SK-N-SH (cell line): ENCODE data around the gene SLC37A3. TPM values are rescaled to one million over a fixed set of nuclear protein-coding genes. Genes with fewer than 3 reads are reported as not detected.

ENCODE experiments used
- CTCF ChIA-PET: fragments of 300-600, 350-600 bp; formaldehyde crosslinking; extraction: SDS; loops from one replicate; lab custom pipeline; 2021; lab: Yijun Ruan, JAX
- POLR2A ChIA-PET: fragments of 350-600 bp; sonication (Branson Sonifier 250); formaldehyde crosslinking; extraction: SDS; loops from one replicate; lab custom pipeline; 2020; ENCODE audit warnings: antibody characterized with exemption, inconsistent platforms; lab: Yijun Ruan, JAX
- DNase-seq: peaks from one replicate; pipeline ENCODE4 v3.0.0; 2012
- H2AFZ ChIP-seq: fragments of 200-600 bp; sonication (generic); 2 replicates; pipeline ENCODE4 v1.8.1; 2016; ENCODE audit warnings: antibody characterized with exemption, mild to moderate bottlenecking, low read depth
- H3F3A ChIP-seq: fragments of 200-600 bp; sonication (generic); replicated peaks from 2 replicates; pipeline ENCODE3; 2016; ENCODE audit warnings: antibody characterized with exemption, mild to moderate bottlenecking; ENCODE audit not compliant: insufficient read depth
- H3K27ac ChIP-seq, 2 experiments: fragments of 200-500 bp in 1 of 2; fragments of 200-600 bp in 1 of 2; sonication (Bioruptor generic) in 1 of 2; sonication (generic), shearing (Covaris generic) in 1 of 2; 2 replicates each; pipeline versions ENCODE4 v1.5.1 to v1.6.1; 2014 to 2016; ENCODE audit warnings: low read depth in 2 of 2, inconsistent platforms in 1 of 2, low read length in 1 of 2, mild to moderate bottlenecking in 1 of 2, mixed read lengths in 1 of 2
- H3K27me3 ChIP-seq: fragments of 200-600 bp; sonication (generic), shearing (Covaris generic); 2 replicates; pipeline ENCODE4 v1.6.1; 2016; ENCODE audit warnings: mixed run types; ENCODE audit not compliant: insufficient read depth
- H3K36me3 ChIP-seq, 2 experiments: fragments of 200-500 bp in 1 of 2; fragments of 200-600 bp in 1 of 2; sonication (Bioruptor generic) in 1 of 2; sonication (generic) in 1 of 2; replicated peaks in 1 of 2; 2 replicates each; pipeline versions ENCODE3 to v1.5.1; 2014 to 2016; ENCODE audit warnings: low read length in 1 of 2, mild to moderate bottlenecking in 1 of 2; ENCODE audit not compliant: insufficient read depth in 2 of 2, control insufficient read depth in 1 of 2
- H3K4me1 ChIP-seq, 2 experiments: fragments of 200-500 bp in 1 of 2; fragments of 200-600 bp in 1 of 2; sonication (Bioruptor generic) in 1 of 2; sonication (generic), shearing (Covaris generic) in 1 of 2; 2 replicates each; pipeline versions ENCODE4 v1.5.1 to v1.6.1; 2014 to 2016; ENCODE audit warnings: low read depth in 1 of 2, low read length in 1 of 2, mixed run types in 1 of 2; ENCODE audit not compliant: insufficient read depth in 2 of 2, control insufficient read depth in 1 of 2
- H3K4me2 ChIP-seq: fragments of 200-600 bp; sonication (generic), shearing (Covaris generic); 2 replicates; pipeline ENCODE4 v1.6.1; 2017; ENCODE audit warnings: mixed run types
- H3K4me3 ChIP-seq, 2 experiments: fragments of 200-500 bp in 1 of 2; fragments of 200-600 bp in 1 of 2; sonication (Bioruptor generic) in 1 of 2; sonication (generic), shearing (Covaris generic) in 1 of 2; 2 replicates each; pipeline versions ENCODE4 v1.5.1 to v1.8.1; 2014 to 2016; ENCODE audit warnings: low read depth in 2 of 2, inconsistent platforms in 1 of 2, low read length in 1 of 2, mild to moderate bottlenecking in 1 of 2, mixed read lengths in 1 of 2, moderate library complexity in 1 of 2
- H3K79me2 ChIP-seq: fragments of 200-600 bp; sonication (generic); 2 replicates; pipeline ENCODE4 v1.8.1; 2017; ENCODE audit warnings: mild to moderate bottlenecking; ENCODE audit not compliant: insufficient read depth
- H3K9ac ChIP-seq: fragments of 200-600 bp; sonication (generic); 2 replicates; pipeline ENCODE4 v1.6.1; 2017; ENCODE audit warnings: mixed run types
- H3K9me2 ChIP-seq: fragments of 200-600 bp; sonication (generic); 2 replicates; pipeline ENCODE4 v1.6.1; 2017; ENCODE audit warnings: mixed run types
- H3K9me3 ChIP-seq: fragments of 200-600 bp; sonication (generic); 2 replicates; pipeline ENCODE4 v1.6.1; 2017; ENCODE audit warnings: mixed run types, mild to moderate bottlenecking, moderate library complexity
- H4K20me1 ChIP-seq: fragments of 200-600 bp; sonication (generic); 2 replicates; pipeline ENCODE4 v1.6.1; 2017; ENCODE audit warnings: mild to moderate bottlenecking, mixed run types; ENCODE audit not compliant: insufficient read depth
- CHD2 ChIP-seq: fragments of 150-350 bp; IDR thresholded peaks from 2 replicates; pipeline ENCODE4 v1.6.1; 2018; ENCODE audit warnings: low read length; ENCODE audit not compliant: partially characterized antibody
- EP300 ChIP-seq, 2 experiments: IDR thresholded peaks; 2 replicates each; pipeline versions ENCODE4 v1.4.0 to v1.6.1; 2012; ENCODE audit warnings: borderline replicate concordance in 1 of 2, low read depth in 1 of 2, low read length in 1 of 2
- FOXM1 ChIP-seq: IDR thresholded peaks from 2 replicates; pipeline ENCODE4 v1.4.0; 2012; ENCODE audit warnings: low read depth, mild to moderate bottlenecking
- GATA2 ChIP-seq: sonication (generic); formaldehyde crosslinking; IDR thresholded peaks from 2 replicates; pipeline ENCODE4 v1.5.0; 2020; ENCODE audit warnings: mild to moderate bottlenecking, missing genetic modification reagents
- JUND ChIP-seq: IDR thresholded peaks from 2 replicates; pipeline ENCODE4 v1.4.0; 2012
- MAX ChIP-seq: IDR thresholded peaks from 2 replicates; pipeline ENCODE4 v1.4.0; 2012; ENCODE audit warnings: low read depth
- MEF2A ChIP-seq: IDR thresholded peaks from 2 replicates; pipeline ENCODE4 v1.4.0; 2012; ENCODE audit warnings: low read depth, borderline replicate concordance
- MXI1 ChIP-seq: IDR thresholded peaks from 2 replicates; pipeline ENCODE4 v1.6.1; 2012; ENCODE audit warnings: mild to moderate bottlenecking, low read depth, low read length, improper control_type of control experiment
- POLR2AphosphoS5 ChIP-seq: IDR thresholded peaks from 2 replicates; pipeline ENCODE4 v1.6.1; 2012; ENCODE audit warnings: low read depth, low read length
- REST ChIP-seq: IDR thresholded peaks from 2 replicates; pipeline ENCODE4 v1.6.1; 2012; ENCODE audit warnings: mild to moderate bottlenecking, low read depth, low read length, moderate library complexity
- RXRA ChIP-seq: IDR thresholded peaks from 2 replicates; pipeline ENCODE4 v1.4.0; 2012; ENCODE audit warnings: low read depth, mild to moderate bottlenecking, borderline replicate concordance
- SMC3 ChIP-seq: IDR thresholded peaks from 2 replicates; pipeline ENCODE4 v1.6.1; 2012; ENCODE audit warnings: low read depth, low read length, improper control_type of control experiment
- TCF12 ChIP-seq: IDR thresholded peaks from 2 replicates; pipeline ENCODE4 v1.4.0; 2012
- TEAD4 ChIP-seq: IDR thresholded peaks from 2 replicates; pipeline ENCODE4 v1.4.0; 2012; ENCODE audit warnings: mild to moderate bottlenecking, borderline replicate concordance; ENCODE audit not compliant: insufficient read depth
- USF2 ChIP-seq: fragments of 150-350 bp; IDR thresholded peaks from 2 replicates; pipeline ENCODE4 v1.6.1; 2017; ENCODE audit warnings: antibody characterized with exemption, low read length, low read depth, borderline replicate concordance
- YY1 ChIP-seq: IDR thresholded peaks from 2 replicates; pipeline ENCODE4 v1.4.0; 2012; ENCODE audit warnings: low read depth, mild to moderate bottlenecking
- ZBTB33 ChIP-seq: IDR thresholded peaks from 2 replicates; pipeline ENCODE4 v1.4.0; 2012; ENCODE audit warnings: low read depth, borderline replicate concordance
- WGBS: methylation state at CpG from one replicate; pipeline ENCODE4 v1.1.6; 2017; ENCODE audit warnings: low lambda C conversion rate; 5-methylcytosine and 5-hydroxymethylcytosine counted together
- polyA plus RNA-seq, 3 experiments: library from polyadenylated mRNA; depleted of rRNA; stranded (reverse); fragments of >200 nt; gene quantifications; 2 replicates each; pipeline ENCODE4 v1.2.3, GENCODE V29; 2012

The SLC37A3 gene
- polyA plus RNA-seq, 1 of the 3 experiments (the other 2 are of a cell fraction), result 53.3 TPM

- TF ChIP-seq REST, result no peak
- no peak for TF ChIP-seq POLR2AphosphoS5
- TF ChIP-seq MXI1, result no peak
- TF ChIP-seq CHD2, result no peak
- no peak for TF ChIP-seq JUND
- TF ChIP-seq MAX, result no peak
- TF ChIP-seq SMC3, result no peak
- no peak for TF ChIP-seq USF2
- TF ChIP-seq TEAD4, result no peak
- TF ChIP-seq, all 33 proteins: peak for 0
Observed at GRCh38 chr7:140441519-140441918, 43.2 kb upstream of the SLC37A3 start (continued).

GRCh38 chr7:140440593-140440992 lies 42.3 kb upstream of the SLC37A3 start:
- Histone ChIP-seq H3K9me2 (no peaks in the 10 kb centered on the region), H3K9me3 (no peaks in the 10 kb centered on the region), H3K36me3 (no peaks in the 10 kb centered on the region), H3K4me2 (no peak overlapping the region), H4K20me1 (no peaks in the 10 kb centered on the region), H3K27ac (no peak overlapping the region), H3K27me3 (no peaks in the 10 kb centered on the region), H3F3A (peaks cover 4% of the 10 kb centered on the region), H2AFZ (no peak overlapping the region), H3K4me3 (no peak overlapping the region), H3K9ac (no peak overlapping the region), H3K79me2 (no peaks in the 10 kb centered on the region), H3K4me1 (no peaks in the 10 kb centered on the region)
- DNase-seq, result no peak
- ChIA-PET POLR2A (interaction anchor here (0.6 kb wide), 1 partner anchor 19 kb away, joined by 5 read pairs; no protein-coding TSS in a partner anchor), CTCF (interaction anchor here (0.6 to 1.4 kb wide), 2 partner anchors 14 to 453 kb away, joined by 3 read pairs; no protein-coding TSS in a partner anchor)
- 88% methylated on average over 3 of the region's 3 CpGs for WGBS
- TF ChIP-seq RXRA, result no peak
- TF ChIP-seq TCF12, result no peak
- no peak for TF ChIP-seq CHD2
- no peak for TF ChIP-seq GATA2
- TF ChIP-seq REST, result no peak
- no peak for TF ChIP-seq EP300 (IDR thresholded peaks at IDR 0.05; ENCODE audit: borderline replicate concordance in 1 of 2, low read depth in 1 of 2, low read length in 1 of 2)
- TF ChIP-seq MEF2A, result no peak
- no peak for TF ChIP-seq ZBTB33
- no peak for TF ChIP-seq YY1
- no peak for TF ChIP-seq FOXM1
